ENCODE data around the gene BCL11B.

DNA sequence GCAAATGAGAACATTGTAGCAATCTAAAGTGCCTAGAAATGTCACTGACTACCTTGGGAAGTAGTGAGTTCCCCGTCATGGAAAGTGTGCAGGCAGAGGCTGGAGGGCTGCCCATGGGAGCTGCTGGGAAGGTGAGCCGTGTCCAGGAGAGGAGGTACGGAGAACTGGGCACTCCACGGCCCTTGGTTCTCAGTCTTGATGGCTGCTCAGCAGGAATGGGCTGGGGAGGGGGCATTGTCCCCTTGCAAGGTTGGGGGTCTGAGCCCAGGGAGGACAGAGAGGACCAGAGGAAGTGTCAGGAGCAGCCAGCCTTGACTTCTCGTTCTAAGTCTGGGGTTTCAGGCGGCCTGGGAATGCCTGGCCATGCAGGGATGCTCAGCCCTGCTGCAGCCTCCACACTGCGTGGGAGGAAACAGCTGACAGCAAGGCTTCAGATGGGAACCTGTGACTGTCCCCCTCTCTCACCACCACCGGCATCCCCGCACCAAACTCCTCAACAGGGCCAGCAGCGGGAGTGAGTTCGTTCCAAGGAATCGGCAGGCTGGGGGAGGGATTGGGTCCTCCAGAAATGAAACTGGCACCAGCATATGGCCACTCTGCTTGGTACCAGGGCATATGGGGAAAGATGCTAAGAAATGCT is 140.2 kb downstream of the BCL11B start:
- TF ChIP-seq, protein P1, sequence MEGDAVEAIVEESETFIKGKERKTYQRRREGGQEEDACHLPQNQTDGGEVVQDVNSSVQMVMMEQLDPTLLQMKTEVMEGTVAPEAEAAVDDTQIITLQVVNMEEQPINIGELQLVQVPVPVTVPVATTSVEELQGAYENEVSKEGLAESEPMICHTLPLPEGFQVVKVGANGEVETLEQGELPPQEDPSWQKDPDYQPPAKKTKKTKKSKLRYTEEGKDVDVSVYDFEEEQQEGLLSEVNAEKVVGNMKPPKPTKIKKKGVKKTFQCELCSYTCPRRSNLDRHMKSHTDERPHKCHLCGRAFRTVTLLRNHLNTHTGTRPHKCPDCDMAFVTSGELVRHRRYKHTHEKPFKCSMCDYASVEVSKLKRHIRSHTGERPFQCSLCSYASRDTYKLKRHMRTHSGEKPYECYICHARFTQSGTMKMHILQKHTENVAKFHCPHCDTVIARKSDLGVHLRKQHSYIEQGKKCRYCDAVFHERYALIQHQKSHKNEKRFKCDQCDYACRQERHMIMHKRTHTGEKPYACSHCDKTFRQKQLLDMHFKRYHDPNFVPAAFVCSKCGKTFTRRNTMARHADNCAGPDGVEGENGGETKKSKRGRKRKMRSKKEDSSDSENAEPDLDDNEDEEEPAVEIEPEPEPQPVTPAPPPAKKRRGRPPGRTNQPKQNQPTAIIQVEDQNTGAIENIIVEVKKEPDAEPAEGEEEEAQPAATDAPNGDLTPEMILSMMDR (IDR thresholded peaks at IDR 0.05; ENCODE audit: poor library complexity) = no peak
- no peak for TF ChIP-seq EZH2 (IDR thresholded peaks at IDR 0.05; ENCODE audit: borderline replicate concordance)
